ENCODE results near the gene DGLUCY.

DGLUCY gene

GRCh38 chr14:91184559-91184958 is 70.7 kb downstream of the DGLUCY start:
- TF ChIP-seq CTCF (conservative IDR thresholded peaks at IDR 0.05; ENCODE audit: low read depth, low read length), result no peak
- Histone ChIP-seq H3K36me3 (ENCODE audit: insufficient read depth) (no peaks in the 10 kb centered on the region), H4K20me1 (ENCODE audit: insufficient read depth) (no peaks in the 10 kb centered on the region), H3K27me3 (ENCODE audit: insufficient read depth, low read depth) (no peaks in the 10 kb centered on the region), H2AFZ (ENCODE audit: low read depth) (no peak overlapping the region), H3K9ac (no peak overlapping the region), H3K4me3 (IDR thresholded peaks at IDR 0.05; ENCODE audit: insufficient read depth, low read depth, low read length) (no peak overlapping the region), H3K4me1 (ENCODE audit: low read depth, poor library complexity, severe bottlenecking) (no peaks in the 10 kb centered on the region), H3K27ac (no peak overlapping the region), H3K4me2 (no peak overlapping the region), H3K79me2 (ENCODE audit: insufficient read depth, low read depth) (no peaks in the 10 kb centered on the region)

DNA sequence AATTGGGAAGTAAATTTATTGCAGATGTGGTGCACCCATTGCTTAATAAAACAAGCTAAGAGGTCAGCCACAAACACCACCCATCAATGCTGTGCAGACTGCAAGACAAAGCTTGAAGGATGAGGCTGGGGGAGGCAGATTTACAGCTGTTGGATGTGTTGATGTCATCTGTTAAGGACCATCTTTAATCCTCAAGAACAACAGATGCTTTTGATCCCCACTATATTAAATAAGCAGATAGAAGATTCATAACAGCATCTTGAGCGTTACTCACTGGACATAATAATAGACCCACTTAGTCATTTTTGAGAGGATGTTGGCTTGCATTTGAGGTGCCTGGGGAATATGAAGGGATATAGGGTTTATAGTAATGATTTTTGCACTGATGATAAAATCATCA is 71.8 kb downstream of the DGLUCY start:
- no peaks in the 10 kb centered on the region for H3K79me2 ChIP-seq (ENCODE audit: insufficient read depth, low read depth)
- H3K27ac ChIP-seq, result no peak overlapping the region
- H3K9ac ChIP-seq, result no peak overlapping the region
- no peaks in the 10 kb centered on the region for H3K27me3 ChIP-seq (ENCODE audit: insufficient read depth, low read depth)
- no peaks in the 10 kb centered on the region for H3K4me1 ChIP-seq (ENCODE audit: low read depth, poor library complexity, severe bottlenecking)
- H3K4me2 ChIP-seq, result no peak overlapping the region
- H3K36me3 ChIP-seq (ENCODE audit: insufficient read depth), result no peaks in the 10 kb centered on the region
- H2AFZ ChIP-seq (ENCODE audit: low read depth), result no peak overlapping the region
- no peaks in the 10 kb centered on the region for H4K20me1 ChIP-seq (ENCODE audit: insufficient read depth)
- H3K4me3 ChIP-seq (IDR thresholded peaks at IDR 0.05; ENCODE audit: insufficient read depth, low read depth, low read length), result no peak overlapping the region
- TF ChIP-seq CTCF (conservative IDR thresholded peaks at IDR 0.05; ENCODE audit: low read depth, low read length), result no peak

DNA sequence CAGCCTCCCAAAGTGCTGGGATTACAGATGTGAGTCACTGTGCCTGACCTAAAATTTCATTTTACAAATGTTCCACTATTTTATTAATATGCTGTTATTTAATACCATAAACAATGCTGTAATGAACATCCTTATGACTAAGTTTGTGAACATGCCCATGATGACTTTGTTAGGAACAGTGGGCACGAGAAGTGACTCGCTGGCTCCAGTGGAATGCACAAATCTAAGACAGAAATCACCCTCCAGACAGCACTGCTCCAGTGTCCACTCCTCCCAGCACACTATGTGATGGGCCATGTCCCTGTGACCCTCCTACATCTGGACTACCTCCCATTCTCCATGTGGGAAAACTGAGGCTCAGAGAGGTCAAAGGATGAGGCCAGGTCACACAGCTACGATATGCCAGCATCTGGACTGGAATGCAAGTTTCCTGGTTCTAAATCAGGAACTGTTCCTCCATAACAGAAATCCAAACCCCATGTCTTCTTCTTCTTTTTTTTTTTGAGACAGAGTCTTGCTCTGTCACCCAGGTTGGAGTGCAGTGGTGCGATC is 72.7 kb downstream of the DGLUCY start:
- Histone ChIP-seq H3K36me3 (ENCODE audit: insufficient read depth) (no peaks in the 10 kb centered on the region), H3K4me2 (no peak overlapping the region), H2AFZ (ENCODE audit: low read depth) (no peak overlapping the region), H3K4me3 (IDR thresholded peaks at IDR 0.05; ENCODE audit: insufficient read depth, low read depth, low read length) (no peak overlapping the region), H3K27ac (no peak overlapping the region), H3K79me2 (ENCODE audit: insufficient read depth, low read depth) (no peaks in the 10 kb centered on the region), H3K27me3 (ENCODE audit: insufficient read depth, low read depth) (no peaks in the 10 kb centered on the region), H3K4me1 (ENCODE audit: low read depth, poor library complexity, severe bottlenecking) (no peaks in the 10 kb centered on the region), H4K20me1 (ENCODE audit: insufficient read depth) (no peaks in the 10 kb centered on the region), H3K9ac (no peak overlapping the region)
- TF ChIP-seq CTCF (conservative IDR thresholded peaks at IDR 0.05; ENCODE audit: low read depth, low read length), result no peak

DNA sequence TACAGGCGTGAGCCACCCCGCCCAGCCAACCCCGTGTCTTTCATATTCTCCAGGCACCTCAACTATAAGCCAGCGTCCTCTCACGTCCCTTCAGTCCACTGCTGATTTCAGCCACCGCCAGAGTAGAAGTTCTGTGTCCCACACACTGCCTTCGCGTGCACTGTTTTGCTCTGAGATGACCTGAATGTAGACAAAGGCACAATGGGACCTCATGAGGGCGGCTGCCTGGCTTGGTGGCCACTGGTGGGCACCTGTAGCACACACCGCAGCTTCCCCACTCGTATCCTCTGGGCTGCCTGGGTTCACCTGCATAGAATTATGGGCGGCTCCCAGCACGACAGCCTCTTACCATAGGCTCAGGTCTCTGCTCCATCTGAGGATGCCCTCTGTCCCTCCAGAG is 73.4 kb downstream of the DGLUCY start:
- Histone ChIP-seq H3K9ac (no peak overlapping the region), H3K4me3 (IDR thresholded peaks at IDR 0.05; ENCODE audit: insufficient read depth, low read depth, low read length) (no peak overlapping the region), H4K20me1 (ENCODE audit: insufficient read depth) (no peaks in the 10 kb centered on the region), H3K27ac (no peak overlapping the region), H2AFZ (ENCODE audit: low read depth) (no peak overlapping the region), H3K36me3 (ENCODE audit: insufficient read depth) (no peaks in the 10 kb centered on the region), H3K4me2 (no peak overlapping the region), H3K4me1 (ENCODE audit: low read depth, poor library complexity, severe bottlenecking) (no peaks in the 10 kb centered on the region), H3K79me2 (ENCODE audit: insufficient read depth, low read depth) (no peaks in the 10 kb centered on the region), H3K27me3 (ENCODE audit: insufficient read depth, low read depth) (no peaks in the 10 kb centered on the region)
- TF ChIP-seq CTCF (conservative IDR thresholded peaks at IDR 0.05; ENCODE audit: low read depth, low read length), result no peak

Measured in KMS-11 (cell line).